ENCODE results near the gene RFX3.

GRCh38 chr9:3549225-3549624 is 23.4 kb upstream of the RFX3 start:
- TF ChIP-seq POLR2AphosphoS5 (IDR thresholded peaks at IDR 0.05; ENCODE audit: insufficient read depth in 1 of 2, low read depth in 1 of 2): no peak
- TF ChIP-seq CTCF (IDR thresholded peaks at IDR 0.05): no peak
- no peak for TF ChIP-seq POLR2A (IDR thresholded peaks at IDR 0.05)
